HG03095 (cell line): ENCODE results near the gene UPP2.

ENCODE experiments used
- ATAC-seq: cut with Tn5 transposase; IDR thresholded peaks from one replicate; pipeline ENCODE4 v1.9.1; 2021; ENCODE audit warnings: moderate library complexity; ENCODE audit not compliant: unreplicated experiment

The UPP2 gene

DNA sequence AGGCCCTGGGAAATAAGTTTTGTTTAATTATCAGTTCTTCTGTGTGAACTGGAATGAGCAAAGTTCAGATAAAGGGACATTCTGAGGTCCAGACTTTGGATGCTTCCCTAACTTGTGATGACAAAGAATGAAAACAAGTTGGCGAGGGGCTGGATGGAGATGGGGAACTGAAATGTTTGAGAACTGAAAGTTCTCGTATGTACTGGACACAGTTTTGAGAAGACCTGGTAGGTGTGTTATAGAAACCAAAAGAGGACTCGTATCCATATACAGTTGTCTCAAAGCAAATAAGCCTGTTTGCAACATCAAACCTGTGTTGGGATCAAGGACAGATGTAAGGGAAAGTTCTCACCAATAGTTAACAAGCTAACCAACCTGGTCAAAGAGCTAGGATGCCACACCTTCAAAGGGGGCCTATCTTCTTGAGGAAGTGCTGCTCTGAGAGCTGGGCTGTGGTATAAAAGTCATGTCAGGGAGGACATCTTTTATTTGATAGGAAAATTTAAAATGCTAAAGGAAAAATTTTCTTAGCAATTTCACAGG is at the start of gene UPP2:
Gene UPP2, plus strand, starts transcription at position 493 of the 543 bp plus-strand sequence. CDS start 188 bp downstream, outside the sequence.
- no peak for ATAC-seq

DNA sequence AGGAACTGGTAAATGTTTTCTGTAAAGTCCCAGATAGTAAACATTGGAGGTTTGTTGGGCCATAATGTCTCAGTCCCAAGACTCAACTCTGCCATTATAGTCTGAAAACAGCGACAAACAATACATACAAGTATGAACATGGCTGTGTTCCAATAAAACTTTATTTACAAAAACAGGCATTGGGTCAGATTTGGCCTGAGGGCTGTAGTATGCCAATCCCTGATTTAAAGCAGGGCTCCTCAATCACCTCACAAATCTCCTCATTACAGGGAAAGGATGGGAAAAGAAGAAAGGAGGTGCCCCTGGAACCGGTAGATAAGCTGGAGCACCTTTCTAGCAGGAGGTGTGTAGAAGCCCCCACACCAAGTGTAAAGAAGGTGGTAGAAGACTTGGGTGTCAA is 48.9 kb upstream of the UPP2 start:
- ATAC-seq: no peak

DNA sequence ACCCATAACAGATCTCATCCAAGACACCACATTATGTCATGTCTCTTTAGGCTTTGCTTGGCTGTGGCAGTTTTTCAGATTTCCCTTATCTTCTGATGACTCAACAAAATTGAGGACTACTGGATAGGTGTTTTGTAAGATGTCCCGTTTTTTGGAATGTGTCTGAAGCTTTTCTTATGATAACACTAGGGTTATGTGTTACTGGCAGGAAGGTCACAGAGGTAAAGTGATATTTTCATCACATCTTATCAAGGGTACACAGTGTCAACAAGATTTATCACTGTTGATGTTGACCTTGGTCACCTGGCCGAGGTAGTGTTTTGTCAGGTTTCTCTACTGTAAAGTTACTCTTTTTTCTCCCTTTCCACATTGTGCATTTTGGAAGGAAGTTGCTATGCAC is 44.8 kb upstream of the UPP2 start:
- ATAC-seq: no peak

DNA sequence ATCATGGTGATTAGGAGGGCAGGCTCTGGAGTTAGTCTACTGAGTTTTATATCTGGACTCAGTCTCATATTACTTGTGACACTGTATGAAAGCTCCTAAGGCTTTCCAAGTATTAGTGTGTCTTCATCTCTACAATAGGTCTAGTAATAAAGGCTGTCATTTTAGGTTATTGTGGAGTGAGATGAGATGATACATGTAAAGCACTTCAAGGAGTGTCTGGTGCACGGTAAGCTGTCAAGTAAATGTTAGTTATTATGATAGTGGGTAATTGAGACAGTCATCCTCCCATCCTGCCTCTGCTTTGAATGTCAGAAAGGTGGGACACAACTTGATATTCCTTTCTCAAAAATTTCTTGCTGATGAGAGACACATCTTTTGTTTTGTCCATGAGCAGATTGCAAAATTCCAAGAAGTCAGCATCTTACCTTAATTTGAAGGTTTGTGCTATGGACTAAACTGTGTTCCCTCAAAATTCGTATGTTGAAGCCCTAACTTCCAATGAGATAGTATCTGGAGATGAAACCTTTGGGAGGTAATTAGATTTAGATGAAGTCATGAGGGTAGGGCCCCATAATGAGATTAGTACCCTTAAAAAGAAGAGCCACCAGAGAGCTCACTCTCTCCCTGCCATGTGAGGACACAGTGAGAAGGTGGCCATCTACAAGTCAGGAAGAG is 41.4 kb upstream of the UPP2 start:
- ATAC-seq: no peak

DNA sequence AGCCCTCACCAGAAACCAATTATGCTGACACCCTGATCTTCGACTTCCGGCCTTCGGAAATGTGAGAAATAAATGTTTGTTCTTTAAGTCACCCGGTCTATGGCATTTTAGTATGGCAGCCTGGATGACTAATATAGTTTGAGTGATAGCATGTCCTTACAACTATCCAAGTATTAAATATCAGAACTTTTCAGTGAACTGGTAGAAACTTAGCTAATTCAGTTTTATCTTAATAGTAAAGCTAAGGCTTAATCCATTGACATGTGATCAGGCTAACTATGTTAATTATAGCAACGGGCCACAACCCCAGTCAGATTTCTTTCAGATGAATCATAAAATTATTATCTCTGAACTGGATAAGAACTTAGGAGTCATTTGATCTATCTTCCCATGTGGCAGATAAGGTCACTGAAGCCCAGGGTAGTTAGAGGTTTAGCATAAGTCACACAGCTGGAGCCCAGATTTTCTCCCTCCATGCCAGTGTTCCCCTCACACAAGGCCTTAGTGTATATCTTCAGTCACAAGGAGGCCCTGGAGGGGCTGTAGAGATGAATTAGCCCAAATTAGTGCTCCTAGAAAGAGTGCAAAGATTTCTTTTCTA is 40.7 kb upstream of the UPP2 start:
- ATAC-seq: no peak

DNA sequence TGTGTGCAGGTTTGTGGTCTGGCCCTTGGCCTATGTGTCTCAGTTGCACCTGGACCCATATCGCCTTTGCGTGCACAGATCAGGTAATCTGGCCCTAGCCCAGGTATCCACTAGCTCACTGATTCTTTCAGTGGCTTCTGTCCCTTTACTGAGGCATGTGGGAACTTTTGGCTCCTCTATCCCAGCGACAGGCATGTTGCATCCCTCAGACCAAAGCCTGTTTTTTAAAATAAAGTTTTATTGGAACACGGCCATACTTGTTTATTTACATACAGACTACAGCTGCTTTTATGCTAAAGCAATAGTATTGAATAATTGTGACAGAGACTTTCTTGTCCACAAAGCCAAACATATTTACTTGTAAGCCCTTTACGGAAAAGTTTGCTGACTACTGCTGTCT is 39.9 kb upstream of the UPP2 start:
- ATAC-seq: no peak

DNA sequence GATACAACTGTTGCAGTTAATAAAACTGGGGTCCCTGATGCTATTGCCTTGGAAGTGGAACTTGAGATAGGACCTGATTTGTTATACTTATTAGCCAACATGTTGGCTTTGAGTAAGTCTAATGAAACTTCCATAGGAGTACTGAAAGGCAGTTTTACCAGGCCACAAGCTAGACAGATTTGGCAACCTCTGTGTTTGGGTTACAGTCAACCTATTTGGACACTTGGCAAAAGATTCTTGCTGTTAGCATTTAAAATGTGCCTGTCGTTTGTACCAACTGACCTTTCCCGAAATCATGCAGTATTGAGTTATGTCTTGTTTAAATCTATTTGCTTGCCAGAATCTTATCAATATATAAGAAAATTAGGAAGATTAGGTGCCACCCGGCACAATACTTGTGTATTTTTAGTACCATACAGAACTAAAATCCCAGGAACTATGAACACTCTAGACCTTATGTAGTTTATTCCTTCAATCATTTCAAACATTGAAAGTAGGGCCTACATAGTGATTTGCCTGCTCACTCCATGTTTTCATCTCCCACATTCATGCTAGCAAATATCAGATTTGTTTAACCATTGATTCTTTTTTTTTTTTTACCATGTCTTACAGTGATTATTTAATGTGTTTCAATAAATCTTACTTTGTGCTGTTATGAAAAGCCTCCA is 35.5 kb upstream of the UPP2 start:
- ATAC-seq: no peak

DNA sequence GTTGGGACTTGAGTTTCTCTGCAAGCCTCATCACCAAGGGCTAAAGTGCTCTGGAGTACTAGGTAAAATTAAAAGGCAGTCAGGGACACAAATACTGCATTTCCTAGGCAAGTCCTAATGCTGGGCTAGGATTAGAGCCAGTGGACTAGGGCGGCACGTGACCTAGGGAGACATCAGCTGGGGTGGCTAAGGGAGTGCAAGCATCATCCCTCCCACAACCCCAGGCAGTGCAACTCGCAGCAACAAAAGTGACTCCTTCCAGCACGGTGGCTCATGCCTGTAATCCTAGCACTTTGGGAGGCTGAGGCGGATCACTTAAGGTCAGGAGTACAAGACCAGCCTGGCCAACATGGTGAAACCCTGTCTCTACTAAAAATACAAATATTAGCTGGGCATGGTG is 30.7 kb upstream of the UPP2 start:
- no peak for ATAC-seq

DNA sequence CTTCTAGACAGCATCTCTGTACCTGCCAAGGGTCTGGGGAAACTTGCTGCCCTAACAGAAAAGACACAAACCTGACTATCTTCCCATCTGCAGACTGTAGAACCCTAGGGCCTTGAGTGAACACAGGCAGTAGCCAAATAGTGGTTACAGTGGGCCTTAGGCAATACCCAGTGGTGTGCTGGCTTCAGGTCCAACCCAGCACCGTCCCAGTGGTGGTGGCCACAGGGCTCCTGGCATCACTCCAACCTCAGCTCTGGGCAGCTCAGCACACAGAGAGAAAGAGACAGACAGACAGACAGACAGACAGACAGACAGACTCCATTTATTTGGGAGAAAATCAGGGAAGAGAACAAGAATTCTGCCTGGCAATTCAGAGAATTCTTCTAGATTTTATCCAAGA is 29.3 kb upstream of the UPP2 start:
- no peak for ATAC-seq

DNA sequence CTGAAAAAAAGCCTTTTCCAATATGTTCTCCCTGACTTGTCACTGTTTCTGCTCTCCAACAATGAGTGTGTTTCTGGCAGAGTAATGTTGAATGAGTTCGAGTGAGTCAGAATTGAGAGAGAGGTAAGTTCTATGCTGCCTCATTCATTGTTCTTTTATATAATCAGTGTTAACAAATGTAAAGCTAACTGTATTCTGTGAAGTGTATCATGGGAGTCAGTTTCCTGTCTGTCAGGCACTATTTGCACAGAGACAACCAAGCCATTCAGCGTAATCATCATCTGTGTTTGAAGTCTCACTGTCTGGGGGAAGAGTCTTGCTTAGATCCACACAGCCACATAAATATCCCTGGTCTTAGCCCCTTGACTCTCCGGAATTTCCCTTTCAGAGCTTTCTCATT is 22.0 kb upstream of the UPP2 start:
- ATAC-seq: no peak

DNA sequence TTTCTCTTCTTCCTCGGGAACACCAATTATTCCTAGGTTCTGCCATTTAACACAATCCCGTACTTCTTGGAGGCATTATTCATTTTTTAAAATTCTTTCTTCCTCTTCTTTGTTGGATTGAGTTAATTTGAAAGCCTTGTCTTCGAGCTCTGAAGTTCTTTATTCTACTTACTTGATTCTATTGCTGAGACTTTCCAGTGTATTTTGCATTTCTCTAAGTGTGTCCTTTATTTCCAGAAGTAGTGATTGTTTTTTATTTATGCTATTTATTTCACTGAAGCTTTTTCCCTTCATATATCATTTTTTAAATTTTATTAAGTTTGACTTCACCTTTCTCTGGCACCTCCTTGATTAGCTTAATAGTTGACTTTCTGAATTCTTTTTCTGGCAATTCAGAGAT is 13.6 kb upstream of the UPP2 start:
- ATAC-seq: no peak

DNA sequence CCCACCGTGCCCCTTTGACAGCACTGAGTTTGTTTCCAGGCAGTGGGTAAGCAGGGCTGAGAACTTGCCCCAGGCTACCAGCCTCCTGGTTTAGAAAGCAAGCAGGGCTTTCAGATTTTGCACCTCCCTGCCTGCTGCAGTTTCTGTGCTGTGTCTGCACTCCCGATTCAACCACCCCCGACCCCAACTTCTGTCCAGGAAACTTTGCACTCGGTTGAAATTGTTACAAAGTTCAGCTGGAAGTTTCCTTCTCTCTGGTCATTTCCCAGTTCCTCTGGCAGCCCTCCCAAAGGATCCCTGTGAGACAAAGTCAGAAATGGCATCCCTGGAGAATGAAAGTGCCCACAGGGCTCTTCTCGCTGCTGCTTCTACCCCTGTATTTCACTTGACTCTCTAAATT is 12.4 kb upstream of the UPP2 start:
- no peak for ATAC-seq

DNA sequence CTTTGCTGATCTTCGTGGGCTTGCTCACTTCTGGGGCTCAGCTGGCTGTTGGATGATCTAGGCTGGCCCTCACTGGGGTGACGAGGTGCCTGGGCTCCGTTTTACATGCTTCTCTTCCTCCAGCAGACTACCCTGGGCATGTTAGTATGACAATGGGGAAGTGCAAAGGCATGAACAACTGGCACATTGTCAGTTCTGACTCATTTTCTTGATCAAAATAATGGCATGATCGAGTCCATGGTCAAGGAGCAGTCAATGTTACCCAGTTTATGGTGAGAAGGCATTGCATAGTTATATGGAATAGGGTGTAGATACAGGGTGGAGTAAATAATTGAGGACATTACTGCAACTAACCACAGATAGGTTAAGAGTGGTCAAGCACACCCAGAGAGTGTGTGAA is 10.0 kb upstream of the UPP2 start:
- no peak for ATAC-seq

DNA sequence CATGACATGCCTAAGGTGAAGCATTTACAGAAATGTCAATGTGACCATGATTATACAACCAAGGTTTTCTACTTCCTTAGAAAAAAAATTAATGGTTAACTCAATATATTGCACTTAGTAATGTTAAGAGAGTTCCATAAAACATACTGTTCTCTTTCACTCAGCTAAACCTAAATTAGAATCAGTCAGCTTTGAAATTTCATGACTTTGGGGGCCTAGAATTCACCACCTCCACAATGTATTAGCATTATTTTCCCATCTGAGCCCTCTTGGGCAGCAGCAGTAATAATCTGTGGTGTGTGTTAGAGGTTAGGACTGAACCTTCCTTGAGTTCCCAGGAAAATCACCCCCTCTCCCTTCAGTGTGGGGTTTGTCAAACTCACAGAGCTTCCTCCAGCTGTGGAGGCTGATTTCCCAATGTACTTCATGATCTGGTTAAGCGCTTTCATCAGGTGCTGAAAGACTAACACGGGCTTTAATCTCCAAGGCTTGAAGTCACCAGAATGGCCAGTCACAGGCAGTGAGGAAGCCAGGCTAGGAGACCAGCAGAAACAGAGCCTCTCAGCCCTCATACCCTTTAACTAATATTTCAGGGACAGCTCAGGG is 7.1 kb upstream of the UPP2 start:
- no peak for ATAC-seq

DNA sequence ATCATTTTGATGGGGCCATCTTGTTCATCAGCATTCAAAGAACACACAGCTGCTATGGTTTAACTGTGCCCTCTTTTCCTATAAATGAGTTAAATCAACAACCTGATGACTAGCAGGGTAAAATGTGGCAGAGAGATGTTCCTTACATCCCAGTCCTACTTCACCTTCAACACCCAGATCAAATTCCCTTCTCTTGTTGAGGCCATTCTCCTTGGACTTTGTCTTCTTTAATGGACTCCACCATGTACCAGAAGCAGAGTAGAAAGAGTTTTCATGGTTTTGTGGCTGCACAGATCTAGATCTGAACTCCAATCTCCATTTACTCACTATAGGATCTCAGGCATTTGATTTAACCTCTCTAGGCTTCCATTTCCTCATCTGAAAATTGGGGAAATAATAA is 6.4 kb upstream of the UPP2 start:
- no peak for ATAC-seq

DNA sequence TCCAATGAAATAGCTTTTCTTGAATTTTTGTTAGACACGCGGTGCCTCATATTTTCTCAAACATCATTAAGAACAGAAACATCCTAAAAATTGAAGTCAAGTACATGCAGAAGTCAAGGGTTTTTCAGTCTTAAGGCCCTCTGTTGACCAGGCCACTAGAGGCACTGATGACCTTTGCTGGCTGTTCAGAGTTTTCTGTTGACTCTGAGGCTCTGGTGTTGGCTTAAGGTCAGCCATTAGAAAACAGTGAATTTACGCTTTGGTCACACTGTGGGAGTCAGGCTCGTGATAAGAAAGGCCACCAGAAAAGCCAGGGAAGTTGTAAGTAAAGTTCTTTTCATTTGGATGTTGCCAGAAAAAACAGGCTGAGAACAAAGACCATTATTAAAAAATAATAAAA is 5.8 kb upstream of the UPP2 start:
- no peak for ATAC-seq

DNA sequence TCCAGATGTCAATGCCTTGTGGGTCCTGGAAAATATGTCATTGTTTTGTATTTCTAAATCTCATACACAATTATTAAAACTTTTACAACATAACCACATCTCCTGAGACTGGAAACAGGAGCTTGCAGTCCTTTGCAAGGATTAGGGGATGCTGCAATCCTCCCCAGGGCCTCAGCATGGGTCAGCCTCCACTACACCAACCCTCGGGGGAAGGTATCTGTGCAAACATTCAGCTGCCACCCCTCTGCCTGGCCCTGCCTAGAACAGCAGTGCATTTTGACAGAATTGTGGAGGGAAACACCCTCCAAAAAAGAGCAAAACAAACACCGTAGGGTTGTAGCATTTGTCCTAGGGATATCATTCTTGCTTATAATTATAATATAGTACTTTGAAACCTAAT is 4.2 kb upstream of the UPP2 start:
- no peak for ATAC-seq

DNA sequence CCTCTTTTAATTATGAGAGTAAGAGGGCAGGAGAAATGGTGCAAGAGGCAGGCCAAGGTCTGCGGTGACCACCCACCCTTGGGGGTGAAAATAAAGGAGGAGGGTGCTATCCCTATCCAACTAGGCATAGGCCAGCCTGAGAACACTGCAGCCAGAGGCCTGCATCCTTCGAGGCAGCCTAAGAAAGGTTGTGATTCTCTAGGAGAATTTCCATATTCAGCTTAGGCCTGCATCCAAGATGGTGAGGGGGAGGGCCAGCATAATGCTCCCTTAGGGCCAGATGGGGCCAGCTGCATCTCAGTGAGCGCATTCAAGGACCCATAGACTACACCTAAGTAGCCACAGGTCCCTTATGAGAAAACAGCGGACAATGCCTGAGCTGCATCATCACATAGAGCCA is 3.5 kb upstream of the UPP2 start:
- no peak for ATAC-seq

DNA sequence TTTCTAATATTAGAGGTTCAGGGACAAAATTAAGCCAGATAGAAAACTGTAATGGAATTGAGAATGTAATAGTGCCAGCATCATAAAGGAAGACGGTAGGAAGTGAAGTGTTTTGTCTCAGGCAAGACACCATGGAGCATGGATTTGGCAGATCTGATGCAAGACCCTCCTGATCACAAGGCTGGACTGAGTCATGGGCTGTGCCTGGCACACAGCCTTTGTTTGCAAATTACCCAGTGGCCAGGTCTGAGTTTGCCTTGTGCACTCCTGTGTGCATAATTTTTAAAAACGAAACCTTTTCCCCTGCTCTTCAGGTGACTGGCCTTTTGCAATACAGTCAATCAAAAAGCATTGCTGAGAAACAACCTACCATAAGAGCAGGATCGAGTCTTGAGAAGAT is 2.0 kb upstream of the UPP2 start:
- no peak for ATAC-seq

DNA sequence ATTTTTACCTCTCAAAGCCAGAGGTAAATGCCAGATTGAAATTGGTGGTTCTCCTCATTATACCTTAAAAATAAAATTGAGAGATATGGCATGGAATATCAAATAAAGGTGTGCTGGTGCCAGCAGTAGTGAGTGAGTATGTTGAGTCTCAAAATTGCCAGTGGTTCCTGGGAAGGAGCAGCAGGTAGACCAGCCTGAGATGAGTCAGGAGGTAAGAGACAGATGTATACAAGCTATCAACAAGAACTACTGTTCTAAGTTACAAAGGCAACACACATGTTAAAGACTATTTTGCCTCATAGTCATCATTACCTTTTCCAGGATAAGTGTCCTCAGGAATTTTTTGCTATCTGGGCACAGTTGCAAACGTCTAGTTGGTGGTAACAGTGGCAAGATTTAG is 1.3 kb upstream of the UPP2 start:
- ATAC-seq: no peak

DNA sequence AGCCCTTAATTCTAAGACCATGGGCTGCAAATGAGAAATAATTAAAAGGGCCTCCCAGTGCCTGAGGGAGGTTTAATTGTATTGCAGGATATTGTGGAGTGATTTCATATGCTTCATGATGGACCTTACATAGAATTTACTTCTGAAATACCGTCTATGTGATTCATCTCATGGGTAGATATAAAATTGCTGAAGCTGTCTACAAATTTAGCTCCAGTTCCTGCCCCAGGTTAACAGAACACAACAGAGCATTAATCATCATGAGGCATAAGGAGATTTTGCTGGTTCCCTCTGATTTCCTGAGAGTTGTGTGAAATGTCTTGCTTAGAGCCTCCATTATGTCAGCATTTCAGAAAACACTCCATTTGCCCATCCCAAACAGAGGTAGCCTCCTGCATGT is 770 bp downstream of the UPP2 start:
- no peak for ATAC-seq
